Muscle of leg (tissue), 16 donors: ENCODE measurements around the gene SF3A1. TPM values are rescaled to one million over a fixed set of nuclear protein-coding genes. Genes with fewer than 3 reads are reported as not detected.
"Not testable (repeated sequence)": the region's sequence is repeated elsewhere in the genome, so short reads cannot be mapped to it uniquely, and the experiment has no call there.

Experiments used
- DNase-seq: peaks from one replicate; pipeline ENCODE4 v3.0.0; 2013
- H3K27ac ChIP-seq: one replicate; pipeline ENCODE4 v1.5.1; 2013; ENCODE audit warnings: mild to moderate bottlenecking, low read length, control low read depth
- H3K27me3 ChIP-seq: one replicate; pipeline ENCODE4 v1.6.1; 2013; ENCODE audit warnings: low read length; ENCODE audit not compliant: control insufficient read depth, insufficient read depth
- H3K36me3 ChIP-seq: one replicate; pipeline ENCODE4 v1.6.1; 2013; ENCODE audit warnings: low read length; ENCODE audit not compliant: control insufficient read depth, insufficient read depth
- H3K4me1 ChIP-seq: one replicate; pipeline ENCODE4 v1.6.1; 2013; ENCODE audit warnings: low read length; ENCODE audit not compliant: control insufficient read depth, insufficient read depth
- H3K4me3 ChIP-seq: one replicate; pipeline ENCODE4 v1.5.1; 2013; ENCODE audit warnings: low read length, control low read depth
- H3K9me3 ChIP-seq: replicated peaks from 2 replicates; pipeline ENCODE4 v1.6.1; 2013; ENCODE audit warnings: low read depth, low read length; ENCODE audit not compliant: control insufficient read depth
- WGBS: methylation state at CpG from one replicate; pipeline ENCODE4 v1.1.5; 2013; ENCODE audit warnings: missing lambda C conversion rate; ENCODE audit not compliant: insufficient coverage; 5-methylcytosine and 5-hydroxymethylcytosine counted together
- long read RNA-seq, 11 donors: transcript quantifications; one replicate each; lab custom pipeline, GENCODE V29; 2026
- polyA plus RNA-seq, 8 donors: library from polyadenylated mRNA; unstranded; fragments of 120-200 nt; gene quantifications; one replicate each; pipeline versions ENCODE4 v1.2.1 to v1.2.3, GENCODE V29; 2013; ENCODE audit warnings: inconsistent platforms in 1 of 8, low replicate concordance in 1 of 8; ENCODE audit not compliant: insufficient read length in 8 of 8, insufficient read depth in 1 of 8
- total RNA-seq: library from RNA; stranded (reverse); fragments of 120-200 nt; gene quantifications from one replicate; pipeline ENCODE4 v1.2.4, GENCODE V29; 2013

The SF3A1 gene, protein sequence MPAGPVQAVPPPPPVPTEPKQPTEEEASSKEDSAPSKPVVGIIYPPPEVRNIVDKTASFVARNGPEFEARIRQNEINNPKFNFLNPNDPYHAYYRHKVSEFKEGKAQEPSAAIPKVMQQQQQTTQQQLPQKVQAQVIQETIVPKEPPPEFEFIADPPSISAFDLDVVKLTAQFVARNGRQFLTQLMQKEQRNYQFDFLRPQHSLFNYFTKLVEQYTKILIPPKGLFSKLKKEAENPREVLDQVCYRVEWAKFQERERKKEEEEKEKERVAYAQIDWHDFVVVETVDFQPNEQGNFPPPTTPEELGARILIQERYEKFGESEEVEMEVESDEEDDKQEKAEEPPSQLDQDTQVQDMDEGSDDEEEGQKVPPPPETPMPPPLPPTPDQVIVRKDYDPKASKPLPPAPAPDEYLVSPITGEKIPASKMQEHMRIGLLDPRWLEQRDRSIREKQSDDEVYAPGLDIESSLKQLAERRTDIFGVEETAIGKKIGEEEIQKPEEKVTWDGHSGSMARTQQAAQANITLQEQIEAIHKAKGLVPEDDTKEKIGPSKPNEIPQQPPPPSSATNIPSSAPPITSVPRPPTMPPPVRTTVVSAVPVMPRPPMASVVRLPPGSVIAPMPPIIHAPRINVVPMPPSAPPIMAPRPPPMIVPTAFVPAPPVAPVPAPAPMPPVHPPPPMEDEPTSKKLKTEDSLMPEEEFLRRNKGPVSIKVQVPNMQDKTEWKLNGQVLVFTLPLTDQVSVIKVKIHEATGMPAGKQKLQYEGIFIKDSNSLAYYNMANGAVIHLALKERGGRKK
- total RNA-seq (23.8 TPM), polyA plus RNA-seq (100 to 1,000 TPM in 1 of 8 donors, 10 to 100 TPM in 7; 57.6 to 110 (median 81.2) TPM)
- long read RNA-seq, donor 1, full-length matches to known transcripts: 2 of 2 reads
- long read RNA-seq, donor 1, partial matches to known transcripts: 0 of 2 reads
- long read RNA-seq, donor 1, other reads (novel, unspliced or antisense): 0 of 2 reads
- long read RNA-seq, donor 2: 0 reads
- long read RNA-seq, donor 3, full-length matches to known transcripts: 12 of 30 reads
- long read RNA-seq, donor 3, partial matches to known transcripts: 18 of 30 reads
- long read RNA-seq, donor 3, other reads (novel, unspliced or antisense): 0 of 30 reads
- long read RNA-seq, donor 4, full-length matches to known transcripts: 6 of 6 reads
- long read RNA-seq, donor 4, partial matches to known transcripts: 0 of 6 reads
- long read RNA-seq, donor 4, other reads (novel, unspliced or antisense): 0 of 6 reads
- long read RNA-seq, donor 5, full-length matches to known transcripts: 14 of 49 reads
- long read RNA-seq, donor 5, partial matches to known transcripts: 35 of 49 reads
- long read RNA-seq, donor 5, other reads (novel, unspliced or antisense): 0 of 49 reads
- long read RNA-seq, donor 6, full-length matches to known transcripts: 8 of 20 reads
- long read RNA-seq, donor 6, partial matches to known transcripts: 12 of 20 reads
- long read RNA-seq, donor 6, other reads (novel, unspliced or antisense): 0 of 20 reads
- long read RNA-seq, donor 7, full-length matches to known transcripts: 7 of 13 reads
- long read RNA-seq, donor 7, partial matches to known transcripts: 6 of 13 reads
- long read RNA-seq, donor 7, other reads (novel, unspliced or antisense): 0 of 13 reads
- long read RNA-seq, donor 8, full-length matches to known transcripts: 9 of 14 reads
- long read RNA-seq, donor 8, partial matches to known transcripts: 5 of 14 reads
- long read RNA-seq, donor 8, other reads (novel, unspliced or antisense): 0 of 14 reads
- long read RNA-seq, donor 9, full-length matches to known transcripts: 4 of 10 reads
- long read RNA-seq, donor 9, partial matches to known transcripts: 6 of 10 reads
- long read RNA-seq, donor 9, other reads (novel, unspliced or antisense): 0 of 10 reads
- long read RNA-seq, donor 10, full-length matches to known transcripts: 15 of 15 reads
- long read RNA-seq, donor 10, partial matches to known transcripts: 0 of 15 reads
- long read RNA-seq, donor 10, other reads (novel, unspliced or antisense): 0 of 15 reads
- long read RNA-seq, donor 11, full-length matches to known transcripts: 9 of 20 reads
- long read RNA-seq, donor 11, partial matches to known transcripts: 11 of 20 reads
- long read RNA-seq, donor 11, other reads (novel, unspliced or antisense): 0 of 20 reads

DNA sequence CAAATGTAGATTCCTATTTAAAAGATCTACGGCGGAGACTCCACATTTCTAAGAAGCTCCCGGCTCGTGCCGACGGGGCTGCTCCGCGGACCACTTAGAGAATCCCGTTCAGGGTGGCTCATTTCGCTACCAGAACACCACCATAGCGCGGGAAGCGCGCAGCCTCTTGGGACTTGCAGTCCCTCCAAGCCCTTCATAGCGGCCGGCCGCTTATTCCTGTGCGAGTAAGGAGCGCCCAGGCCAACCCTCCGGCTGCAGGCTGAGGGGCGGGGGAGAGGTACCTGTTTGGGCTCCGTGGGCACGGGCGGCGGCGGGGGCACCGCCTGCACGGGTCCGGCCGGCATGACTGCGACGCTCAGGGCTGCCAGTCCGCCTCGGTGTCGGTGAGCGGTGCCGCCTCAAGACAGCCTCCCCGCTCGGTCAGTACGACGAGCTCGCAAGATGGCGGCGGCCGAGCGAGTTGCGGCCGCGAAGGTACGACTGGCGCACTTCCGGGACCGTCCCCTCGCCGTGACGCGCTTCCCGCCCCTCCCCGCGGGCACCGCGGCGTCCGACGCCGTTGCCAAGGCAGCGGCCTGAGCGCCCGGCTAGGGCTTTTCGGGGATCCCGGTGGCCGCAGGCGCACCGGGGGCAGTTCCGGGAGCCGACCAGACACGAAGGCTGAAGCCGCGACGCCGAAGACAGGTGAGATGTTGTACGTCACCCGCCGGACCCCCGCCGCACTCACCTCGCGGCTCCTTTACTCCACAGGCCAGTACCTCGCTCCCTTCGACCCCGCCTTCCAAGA is at the start of gene SF3A1, which contains the start of gene CCDC157:
TSS of gene SF3A1 (minus strand) at position 446 of the 787 bp plus-strand sequence. CDS start at position 344, 102 bp downstream.
TSS of gene CCDC157 (plus strand) at position 559 of the 787 bp plus-strand sequence. CDS start 8,994 bp downstream, outside the sequence.
- DNase-seq: peak; percentile 95
- Histone ChIP-seq H3K27ac (peak within 1 kb of the TSS; percentile 87), H3K4me3 (peak within 1 kb of the TSS; percentile 88), H3K4me1 (peaks cover 19% of the 10 kb centered on the region), H3K36me3 (peaks cover 24% of the 10 kb centered on the region), H3K9me3 (no peaks in the 10 kb centered on the region), H3K27me3 (peaks cover 8% of the 10 kb centered on the region)
- WGBS: under 1% methylated on average over 86 of the region's 91 CpGs

DNA sequence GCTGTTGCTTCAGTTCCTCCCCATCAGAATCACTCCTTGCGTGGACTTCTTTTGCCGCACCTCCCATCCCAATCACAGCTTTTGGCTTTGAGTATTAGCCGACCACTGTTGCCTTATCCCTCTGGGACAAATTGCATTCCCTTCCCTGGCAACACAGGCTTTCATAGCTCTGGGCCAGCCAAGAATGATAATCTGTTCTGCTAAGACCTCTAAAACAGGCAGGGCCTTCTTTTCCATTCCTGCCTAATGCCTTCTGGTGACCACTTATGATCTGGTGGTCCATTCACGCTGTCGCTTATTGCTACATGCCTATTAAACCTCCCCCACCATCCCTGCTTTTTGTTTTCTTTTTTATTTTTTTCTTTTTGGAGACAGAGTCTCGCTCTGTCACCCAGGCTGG is 49.7 kb upstream of the SF3A1 start:
- H3K4me3 ChIP-seq: no peak overlapping the region
- no peak overlapping the region for H3K27ac ChIP-seq
- H3K27me3 ChIP-seq: no peaks in the 10 kb centered on the region
- peaks cover 11% of the 10 kb centered on the region for H3K4me1 ChIP-seq
- peaks cover 17% of the 10 kb centered on the region for H3K36me3 ChIP-seq
- DNase-seq: no peak
- WGBS: 79% methylated on average over 6 of the region's 6 CpGs
- no peaks in the 10 kb centered on the region for H3K9me3 ChIP-seq

DNA sequence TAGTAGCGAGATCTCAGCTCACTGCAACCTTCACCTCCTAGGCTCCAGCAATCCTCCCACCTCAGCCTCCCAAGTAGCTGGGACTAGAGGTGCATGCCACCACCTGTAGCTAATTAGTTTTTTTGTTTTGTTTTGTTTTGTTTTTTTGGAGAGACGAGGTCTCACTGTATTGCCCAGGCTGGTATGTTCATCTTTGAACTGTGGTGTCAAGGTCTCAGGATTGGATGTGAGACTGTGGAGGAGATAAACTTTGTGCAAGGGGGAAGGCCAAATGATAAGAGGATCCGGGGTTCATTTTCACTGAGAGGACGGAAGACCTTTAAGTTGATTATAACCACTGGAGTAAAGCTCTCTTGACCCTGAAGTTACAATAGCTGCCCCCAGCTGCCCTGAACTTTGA is 49.0 kb upstream of the SF3A1 start:
- Histone ChIP-seq H3K27me3 (no peaks in the 10 kb centered on the region), H3K36me3 (peaks cover 17% of the 10 kb centered on the region), H3K27ac (no peak overlapping the region), H3K9me3 (no peaks in the 10 kb centered on the region), H3K4me3 (no peak overlapping the region), H3K4me1 (peaks cover 11% of the 10 kb centered on the region)
- DNase-seq: no peak
- 100% methylated on average over 1 of the region's 4 CpGs for WGBS

DNA sequence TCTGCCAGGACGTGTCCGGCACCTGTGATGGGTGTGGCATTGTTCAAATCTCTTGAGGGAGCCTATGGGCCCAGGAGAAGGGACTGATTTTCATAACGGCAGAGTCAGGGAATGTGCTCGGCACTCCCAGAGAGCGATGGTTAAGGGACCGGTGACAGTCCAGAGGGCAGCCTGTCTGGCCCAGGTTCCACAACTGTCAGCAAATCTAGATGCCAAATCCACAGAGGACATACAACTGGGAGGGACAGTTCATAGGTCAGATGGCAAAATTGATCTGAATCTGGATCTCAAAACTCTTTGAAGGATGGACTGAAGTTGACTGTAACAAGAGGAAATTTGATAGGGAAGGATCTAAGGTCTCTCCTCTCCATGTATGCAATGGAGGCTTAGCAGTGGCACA is 47.6 kb upstream of the SF3A1 start:
- no peak overlapping the region for H3K27ac ChIP-seq
- 72% methylated on average over 6 of the region's 6 CpGs for WGBS
- H3K36me3 ChIP-seq: peaks cover 14% of the 10 kb centered on the region
- DNase-seq: no peak
- peaks cover 6% of the 10 kb centered on the region for H3K27me3 ChIP-seq
- no peak overlapping the region for H3K4me3 ChIP-seq
- peaks cover 11% of the 10 kb centered on the region for H3K4me1 ChIP-seq
- no peaks in the 10 kb centered on the region for H3K9me3 ChIP-seq

DNA sequence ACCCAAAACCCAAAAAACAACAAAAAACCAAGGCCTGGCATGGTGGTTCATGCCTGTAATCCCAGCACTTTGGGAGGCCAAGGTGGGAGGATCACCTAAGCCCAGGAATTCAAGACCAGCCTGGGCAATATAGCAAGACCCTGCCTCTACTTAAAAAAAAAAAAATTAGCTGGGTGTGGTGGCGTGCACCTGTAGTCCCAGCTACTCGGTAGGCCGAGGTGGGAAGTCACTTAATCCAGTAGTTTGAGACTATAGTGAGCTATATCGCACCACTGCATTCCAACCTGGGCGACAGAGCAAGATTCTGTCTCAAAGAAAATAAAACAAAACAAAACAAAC is 46.0 kb upstream of the SF3A1 start:
- H3K4me3 ChIP-seq, H3K9me3 ChIP-seq, DNase-seq, H3K27ac ChIP-seq: not testable (repeated sequence)
- Histone ChIP-seq H3K27me3 (peaks cover 14% of the 10 kb centered on the region), H3K4me1 (peaks cover 17% of the 10 kb centered on the region), H3K36me3 (peaks cover 11% of the 10 kb centered on the region)
- no CpG with 5 or more reads among the region's 5 CpGs for WGBS

DNA sequence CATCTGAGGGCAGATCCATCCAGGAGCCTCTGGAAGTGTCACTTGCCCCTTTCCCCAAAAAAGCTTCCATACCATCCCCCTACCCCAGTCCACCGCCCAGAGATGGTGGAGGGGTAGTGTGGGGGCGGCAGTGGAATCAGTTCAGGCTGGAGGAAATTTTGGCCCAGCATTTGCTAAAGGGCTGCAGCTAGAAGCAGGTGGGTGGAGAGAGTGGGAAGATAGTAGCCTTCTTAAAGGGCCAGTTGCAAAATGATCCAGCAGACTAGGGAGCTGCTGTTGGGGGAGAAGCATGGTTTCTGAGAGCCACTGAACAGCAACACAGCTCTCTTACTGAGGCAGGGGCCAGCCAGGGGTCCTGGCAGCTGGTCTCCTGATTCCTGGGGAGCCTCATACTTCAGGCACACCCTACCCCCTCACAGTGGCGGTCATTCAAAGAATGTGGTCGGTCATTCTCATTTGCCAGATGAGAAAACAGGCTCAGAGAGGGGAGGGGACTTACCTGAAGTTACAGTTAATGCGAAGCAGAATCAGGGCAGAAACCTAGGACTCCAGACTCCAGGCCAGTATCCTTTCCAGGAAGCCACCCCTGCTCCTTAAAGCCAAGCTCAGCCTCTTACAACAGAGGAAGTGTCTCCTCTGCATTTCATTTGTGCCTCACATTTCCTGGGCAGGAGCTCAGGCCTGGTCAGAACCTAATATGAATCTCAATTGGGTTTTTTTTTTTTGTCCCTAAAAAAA is 45.5 kb upstream of the SF3A1 start:
- Histone ChIP-seq H3K36me3 (peaks cover 7% of the 10 kb centered on the region), H3K4me3 (no peak overlapping the region), H3K27me3 (peaks cover 19% of the 10 kb centered on the region), H3K9me3 (no peaks in the 10 kb centered on the region), H3K4me1 (peaks cover 22% of the 10 kb centered on the region), H3K27ac (no peak overlapping the region)
- no CpG with 5 or more reads among the region's 5 CpGs for WGBS
- DNase-seq: peak; percentile 49

DNA sequence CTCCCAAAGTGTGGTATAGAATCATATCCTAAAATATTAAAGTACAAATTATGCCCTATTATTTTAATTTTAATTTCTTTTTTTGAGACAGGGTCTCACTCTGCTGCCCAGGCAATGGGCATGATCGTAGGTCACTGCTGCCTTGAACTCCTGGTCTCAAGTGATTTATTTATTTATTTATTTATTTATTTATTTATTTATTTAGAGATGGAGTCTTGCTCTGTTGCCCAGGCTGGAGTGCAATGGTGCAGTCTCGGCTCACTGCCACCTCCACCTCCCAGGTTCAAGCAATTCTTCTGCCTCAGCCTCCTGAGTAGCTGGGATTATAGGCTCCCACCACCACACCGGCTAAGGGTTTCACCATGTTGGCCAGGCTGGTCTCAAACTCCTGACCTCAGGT is 44.3 kb upstream of the SF3A1 start:
- no CpG with 5 or more reads among the region's 3 CpGs for WGBS
- not testable (repeated sequence) for H3K36me3 ChIP-seq, H3K4me3 ChIP-seq, H3K9me3 ChIP-seq, H3K27ac ChIP-seq, DNase-seq
- H3K4me1 ChIP-seq: peaks cover 27% of the 10 kb centered on the region
- peaks cover 29% of the 10 kb centered on the region for H3K27me3 ChIP-seq

DNA sequence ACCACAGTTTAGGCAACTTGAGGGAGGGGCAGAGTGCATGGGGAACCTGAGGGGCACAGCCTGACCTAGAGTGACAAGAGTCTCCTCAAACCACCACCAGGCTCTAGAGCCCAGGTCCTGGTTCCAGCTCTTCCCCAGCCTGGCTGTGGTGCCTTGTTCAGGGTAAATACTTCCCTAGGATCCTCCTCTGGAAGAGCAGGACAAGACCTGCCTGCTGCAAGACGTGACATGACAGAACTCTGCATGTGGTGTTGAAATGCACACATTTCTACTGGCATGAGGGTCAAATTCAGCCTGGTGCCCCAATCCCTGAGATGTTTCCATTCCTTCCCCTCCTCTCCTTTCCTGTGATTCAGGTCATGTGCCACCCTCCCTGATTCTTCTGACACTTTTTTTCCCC is 43.5 kb upstream of the SF3A1 start:
- Histone ChIP-seq H3K27me3 (peaks cover 34% of the 10 kb centered on the region), H3K4me1 (peaks cover 27% of the 10 kb centered on the region), H3K36me3 (peaks cover 3% of the 10 kb centered on the region), H3K27ac (no peak overlapping the region), H3K9me3 (no peaks in the 10 kb centered on the region), H3K4me3 (no peak overlapping the region)
- no peak for DNase-seq
- WGBS: 67% methylated on average over 1 of the region's 1 CpG
